ENCODE results near the gene LINC01488.

DNA sequence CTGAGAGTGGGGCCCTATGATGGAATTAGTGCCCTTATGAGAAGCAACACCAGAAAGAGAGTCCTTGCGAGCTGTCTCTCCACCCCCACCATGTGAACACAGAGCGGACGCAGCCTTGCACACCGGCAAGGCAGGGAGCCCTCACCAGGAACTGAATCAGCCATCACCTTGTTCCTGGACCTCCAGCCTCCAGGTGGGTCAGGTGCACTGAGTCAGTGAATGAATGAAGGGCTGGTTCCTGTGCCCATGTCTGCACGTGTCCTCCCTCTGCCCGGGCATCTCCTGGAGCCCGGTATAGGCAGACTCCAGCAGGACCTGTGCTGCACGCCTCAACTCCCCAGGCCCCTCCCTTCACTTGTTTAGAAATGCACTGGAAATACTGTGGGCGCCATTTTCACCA lies 54.9 kb downstream of the LINC01488 start:
- TF ChIP-seq EZH2 (IDR thresholded peaks at IDR 0.05; ENCODE audit: insufficient read depth, poor library complexity, severe bottlenecking) (no peak), EZH2phosphoT487 (IDR thresholded peaks at IDR 0.05; ENCODE audit: insufficient read depth, low read depth) (no peak)

Data from GM23248 (cell line).